Measurements from ENCODE around the gene FAU.

The FAU gene

GRCh38 chr11:65071907-65072630 lies 49.9 kb downstream of the FAU start:
- DNase-seq (ENCODE audit: low read depth) = no peak
- no peak overlapping the region for H3K4me3 ChIP-seq (replicated peaks; ENCODE audit: low read depth, low read length)

More at GRCh38 chr11:65071907-65072630, 49.9 kb downstream of the FAU start:
- TF ChIP-seq CTCF (IDR thresholded peaks at IDR 0.05; ENCODE audit: low read length, missing control alignments) = no peak

Data from fibroblast of pulmonary artery (primary cell).